WI38 (cell line): Measurements from ENCODE around the gene LZTS3.

Source experiments
- H3K4me3 ChIP-seq: 2 replicates; pipeline ENCODE4 v1.5.1; 2011; ENCODE audit warnings: low read depth, mild to moderate bottlenecking, control low read depth, low read length
- TF ChIP-seq, protein P1 (sequence below): IDR thresholded peaks from 2 replicates; pipeline ENCODE4 v1.5.1; 2012; ENCODE audit warnings: low read depth, mild to moderate bottlenecking, control low read depth, low read length

Gene LZTS3

GRCh38 chr20:3209257-3209945, 36.1 kb upstream of the LZTS3 start, which contains the start of gene ITPA:
TSS of gene ITPA (plus strand) at chr20:3209498. CDS start at chr20:3209552, 54 bp downstream.
- peak within 1 kb of the TSS; percentile 86 for H3K4me3 ChIP-seq
- TF ChIP-seq, protein P1, sequence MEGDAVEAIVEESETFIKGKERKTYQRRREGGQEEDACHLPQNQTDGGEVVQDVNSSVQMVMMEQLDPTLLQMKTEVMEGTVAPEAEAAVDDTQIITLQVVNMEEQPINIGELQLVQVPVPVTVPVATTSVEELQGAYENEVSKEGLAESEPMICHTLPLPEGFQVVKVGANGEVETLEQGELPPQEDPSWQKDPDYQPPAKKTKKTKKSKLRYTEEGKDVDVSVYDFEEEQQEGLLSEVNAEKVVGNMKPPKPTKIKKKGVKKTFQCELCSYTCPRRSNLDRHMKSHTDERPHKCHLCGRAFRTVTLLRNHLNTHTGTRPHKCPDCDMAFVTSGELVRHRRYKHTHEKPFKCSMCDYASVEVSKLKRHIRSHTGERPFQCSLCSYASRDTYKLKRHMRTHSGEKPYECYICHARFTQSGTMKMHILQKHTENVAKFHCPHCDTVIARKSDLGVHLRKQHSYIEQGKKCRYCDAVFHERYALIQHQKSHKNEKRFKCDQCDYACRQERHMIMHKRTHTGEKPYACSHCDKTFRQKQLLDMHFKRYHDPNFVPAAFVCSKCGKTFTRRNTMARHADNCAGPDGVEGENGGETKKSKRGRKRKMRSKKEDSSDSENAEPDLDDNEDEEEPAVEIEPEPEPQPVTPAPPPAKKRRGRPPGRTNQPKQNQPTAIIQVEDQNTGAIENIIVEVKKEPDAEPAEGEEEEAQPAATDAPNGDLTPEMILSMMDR: no peak

- peak overlapping the region; percentile 86 for H3K4me3 ChIP-seq
- TF ChIP-seq, protein P1: no peak
These were observed 35.5 kb upstream of the LZTS3 start for GRCh38 chr20:3208786-3209256.

- peak within 1 kb of the TSS; percentile 73 for H3K4me3 ChIP-seq
- TF ChIP-seq, protein P1: no peak
These were observed 30.9 kb upstream of the LZTS3 start, which contains the start of gene DDRGK1 for GRCh38 chr20:3204124-3204794. TSS of gene DDRGK1 (minus strand) at chr20:3204682. CDS start at chr20:3204627, 55 bp downstream.

- H3K4me3 ChIP-seq: peak overlapping the region; percentile 73
- TF ChIP-seq, protein P1: no peak
These were observed 30.2 kb upstream of the LZTS3 start for GRCh38 chr20:3203315-3204123.

GRCh38 chr20:3202965-3203314, 29.6 kb upstream of the LZTS3 start:
- H3K4me3 ChIP-seq: peak overlapping the region; percentile 73
- TF ChIP-seq, protein P1: no peak

GRCh38 chr20:3199976-3200755, 26.8 kb upstream of the LZTS3 start:
- H3K4me3 ChIP-seq: no peak overlapping the region
- TF ChIP-seq, protein P1: no peak
